ENCODE measurements around the gene DELE1.

Gene DELE1

GRCh38 chr5:141951332-141951781, 27.7 kb downstream of the DELE1 start:
- H3K36me3 ChIP-seq (ENCODE audit: control insufficient read depth in 2 of 2, insufficient read depth in 1 of 2, low read length in 2 of 2), result no peaks in the 10 kb centered on the region
- ChIA-PET POLR2A (no interaction called here), CTCF (interaction anchor here (0.7 to 1.9 kb wide), 7 partner anchors 9 to 248 kb away, joined by 3 to 16 read pairs (median 3); no protein-coding TSS in a partner anchor)
- no peak overlapping the region for H3K27ac ChIP-seq (ENCODE audit: extremely low read depth, low read depth, low read length)
- H3K9me3 ChIP-seq (ENCODE audit: control insufficient read depth, insufficient read depth, low read depth, low read length), result no peaks in the 10 kb centered on the region
- no peak overlapping the region for H3K4me3 ChIP-seq (ENCODE audit: low read depth, low read length)
- H3K4me1 ChIP-seq (ENCODE audit: control insufficient read depth, insufficient read depth, low read length), result no peaks in the 10 kb centered on the region
- TF ChIP-seq ZBTB48 (tag by site-specific recombination; IDR thresholded peaks at IDR 0.05), result no peak
- peak; percentile 36; the same call in 1 of the 2 replicates for TF ChIP-seq CTCF (tag by site-specific recombination; IDR thresholded peaks at IDR 0.05)
- TF ChIP-seq TRIM28 (IDR thresholded peaks at IDR 0.05; ENCODE audit: borderline replicate concordance, low read length), result no peak

- Histone ChIP-seq H3K4me1 (ENCODE audit: control insufficient read depth, insufficient read depth, low read length) (no peaks in the 10 kb centered on the region), H3K27ac (ENCODE audit: extremely low read depth, low read depth, low read length) (no peak overlapping the region), H3K4me3 (ENCODE audit: low read depth, low read length) (no peak overlapping the region), H3K9me3 (ENCODE audit: control insufficient read depth, insufficient read depth, low read depth, low read length) (no peaks in the 10 kb centered on the region), H3K36me3 (ENCODE audit: control insufficient read depth in 2 of 2, insufficient read depth in 1 of 2, low read length in 2 of 2) (no peaks in the 10 kb centered on the region)
- TF ChIP-seq EGR2 (tag by site-specific recombination; IDR thresholded peaks at IDR 0.05; ENCODE audit: low read depth) (no peak), ZSCAN23 (tag by site-specific recombination; IDR thresholded peaks at IDR 0.05) (no peak), ZBTB20 (tag by site-specific recombination; IDR thresholded peaks at IDR 0.05) (no peak), ZEB2 (tag by site-specific recombination; IDR thresholded peaks at IDR 0.05) (no peak), ZIC2 (tag by site-specific recombination; IDR thresholded peaks at IDR 0.05) (peak; percentile 72), ZNF555 (tag by site-specific recombination; conservative IDR thresholded peaks at IDR 0.05) (no peak), ZSCAN18 (tag by site-specific recombination; IDR thresholded peaks at IDR 0.05) (no peak)
- ChIA-PET CTCF (interaction anchor here (0.7 to 1.9 kb wide), 6 partner anchors 8 to 249 kb away, joined by 3 to 16 read pairs (median 3); no protein-coding TSS in a partner anchor), POLR2A (no interaction called here)
Observed at GRCh38 chr5:141952020-141952419, 28.3 kb downstream of the DELE1 start.

GRCh38 chr5:141954194-141954593, 30.5 kb downstream of the DELE1 start:
- H3K4me1 ChIP-seq (ENCODE audit: control insufficient read depth, insufficient read depth, low read length), result no peaks in the 10 kb centered on the region
- ChIA-PET CTCF (interaction anchor here (0.6 to 1.9 kb wide), 6 partner anchors 9 to 263 kb away, joined by 3 to 7 read pairs (median 3); partner anchors contain the start of gene RNF14), POLR2A (interaction anchor here (1.2 kb wide), 1 partner anchor 30 kb away, joined by 3 read pairs; the partner anchor contains the start of gene DELE1)
- no peak overlapping the region for H3K27ac ChIP-seq (ENCODE audit: extremely low read depth, low read depth, low read length)
- no peaks in the 10 kb centered on the region for H3K9me3 ChIP-seq (ENCODE audit: control insufficient read depth, insufficient read depth, low read depth, low read length)
- no peaks in the 10 kb centered on the region for H3K36me3 ChIP-seq (ENCODE audit: control insufficient read depth in 2 of 2, insufficient read depth in 1 of 2, low read length in 2 of 2)
- TF ChIP-seq ZBTB26 (tag by site-specific recombination; optimal IDR thresholded peaks at IDR 0.05), result no peak
- TF ChIP-seq HOXA7 (CRISPR knock-in tag; IDR thresholded peaks at IDR 0.05; ENCODE audit: borderline replicate concordance), result no peak
- no peak for TF ChIP-seq HIC1 (tag by site-specific recombination; IDR thresholded peaks at IDR 0.05)
- no peak for TF ChIP-seq RBAK (tag by site-specific recombination; IDR thresholded peaks at IDR 0.05)
- TF ChIP-seq ZBTB8A (tag by site-specific recombination; IDR thresholded peaks at IDR 0.05), result no peak
- TF ChIP-seq KLF9 (tag by site-specific recombination; IDR thresholded peaks at IDR 0.05; ENCODE audit: low read depth), result no peak
- no peak overlapping the region for H3K4me3 ChIP-seq (ENCODE audit: low read depth, low read length)

Measured in HEK293 (cell line).